ENCODE data around the gene JAG2. TPM values are rescaled to one million over a fixed set of nuclear protein-coding genes. Genes with fewer than 3 reads are reported as not detected.

The JAG2 gene
- total RNA-seq, 1 donor from 2014 or later: 2.4 TPM

- Histone ChIP-seq H3K36me3 (ENCODE audit: control insufficient read depth, insufficient read depth, low read length) (no peaks in the 10 kb centered on the region), H3K4me3 (ENCODE audit: low read depth, low read length) (no peak overlapping the region), H3K27me3 (ENCODE audit: control insufficient read depth, insufficient read depth, low read length) (peaks cover 20% of the 10 kb centered on the region)
- TF ChIP-seq CTCF (IDR thresholded peaks at IDR 0.05; ENCODE audit: insufficient read depth, low read length, poor library complexity, severe bottlenecking): no peak
- no peak for DNase-seq (ENCODE audit: low read depth)
Observed at GRCh38 chr14:105185001-105185400, 16.4 kb upstream of the JAG2 start.

- Histone ChIP-seq H3K27me3 (ENCODE audit: control insufficient read depth, insufficient read depth, low read length) (peaks cover 20% of the 10 kb centered on the region), H3K4me3 (ENCODE audit: low read depth, low read length) (no peak overlapping the region), H3K36me3 (ENCODE audit: control insufficient read depth, insufficient read depth, low read length) (no peaks in the 10 kb centered on the region)
- no peak for DNase-seq (ENCODE audit: low read depth)
- no peak for TF ChIP-seq CTCF (IDR thresholded peaks at IDR 0.05; ENCODE audit: insufficient read depth, low read length, poor library complexity, severe bottlenecking)
Observed at GRCh38 chr14:105184461-105184860, 15.9 kb upstream of the JAG2 start.

- H3K27me3 ChIP-seq (ENCODE audit: control insufficient read depth, insufficient read depth, low read length): peaks cover 15% of the 10 kb centered on the region
- no peaks in the 10 kb centered on the region for H3K36me3 ChIP-seq (ENCODE audit: control insufficient read depth, insufficient read depth, low read length)
Observed at GRCh38 chr14:105182296-105183020, 13.9 kb upstream of the JAG2 start.

DNA sequence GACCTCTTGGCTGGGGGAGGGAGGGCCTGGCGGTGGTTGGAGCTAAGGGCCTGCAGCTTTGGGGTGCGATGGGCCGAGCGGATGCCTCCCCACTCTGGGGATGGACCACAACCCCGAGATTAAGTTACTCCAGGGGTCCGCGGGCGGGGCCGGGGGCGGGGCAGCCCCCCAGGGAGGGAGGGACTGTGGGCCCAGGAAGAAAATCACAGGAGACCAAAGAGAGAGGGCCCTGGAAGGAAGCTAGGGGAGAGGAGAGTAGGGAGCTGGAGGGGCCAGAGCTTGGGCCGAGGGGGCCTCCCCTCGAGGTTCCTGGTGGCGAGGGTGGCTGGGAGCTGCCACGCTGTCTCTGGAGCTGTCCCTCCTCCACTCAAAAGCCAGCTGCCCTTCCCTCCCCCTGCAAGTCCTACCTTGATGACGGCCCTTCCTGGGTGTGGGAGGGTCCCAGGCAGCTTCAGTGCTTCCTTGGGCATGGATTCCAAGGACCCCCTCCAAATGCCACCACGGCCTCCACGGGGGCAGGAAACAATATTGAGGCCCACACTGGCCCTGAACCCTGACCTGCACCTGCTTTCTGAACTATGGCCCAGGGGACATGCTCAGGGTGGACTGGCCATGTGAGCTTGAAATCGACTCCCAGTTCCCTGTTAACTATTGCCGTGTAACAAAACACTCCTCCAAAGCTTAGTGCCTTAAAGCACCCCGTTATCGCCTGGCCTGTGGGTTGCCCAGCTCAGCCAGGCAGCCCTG, 13.1 kb upstream of the JAG2 start:
- no peak for DNase-seq (ENCODE audit: low read depth)
- H3K4me3 ChIP-seq (ENCODE audit: low read depth, low read length): peak overlapping the region; percentile 24

More at GRCh38 chr14:105182296-105183020, 13.9 kb upstream of the JAG2 start:
- H3K4me3 ChIP-seq (ENCODE audit: low read depth, low read length): no peak overlapping the region
- no peak for TF ChIP-seq CTCF (IDR thresholded peaks at IDR 0.05; ENCODE audit: insufficient read depth, low read length, poor library complexity, severe bottlenecking)
- no peak for DNase-seq (ENCODE audit: low read depth)

More for the DNA sequence above, 13.1 kb upstream of the JAG2 start:
- Histone ChIP-seq H3K36me3 (ENCODE audit: control insufficient read depth, insufficient read depth, low read length) (no peaks in the 10 kb centered on the region), H3K27me3 (ENCODE audit: control insufficient read depth, insufficient read depth, low read length) (peaks cover 15% of the 10 kb centered on the region)
- no peak for TF ChIP-seq CTCF (IDR thresholded peaks at IDR 0.05; ENCODE audit: insufficient read depth, low read length, poor library complexity, severe bottlenecking)
